Right cardiac atrium (tissue), 5 donors: ENCODE measurements around the gene MAML3. TPM values are rescaled to one million over a fixed set of nuclear protein-coding genes. Genes with fewer than 3 reads are reported as not detected.

Source experiments
- ATAC-seq, 2 donors: fragments of 200-7000 bp; cut with Tn5 transposase; one replicate each; pipeline versions ENCODE4 v1.8.0 to v1.9.1; 2020; ENCODE audit warnings: moderate library complexity in 2 of 2, mild to moderate bottlenecking in 1 of 2
- DNase-seq, 3 donors: peaks; one replicate each; pipeline ENCODE4 v3.0.0-alpha.2; 2020
- H3K27ac ChIP-seq: one replicate; pipeline ENCODE4 v1.5.1; 2013; ENCODE audit warnings: mild to moderate bottlenecking, low read length, control low read depth, moderate library complexity
- H3K27me3 ChIP-seq: one replicate; pipeline ENCODE4 v1.6.1; 2013; ENCODE audit not compliant: control insufficient read depth, insufficient read depth
- H3K4me1 ChIP-seq: one replicate; pipeline ENCODE4 v1.6.1; 2013; ENCODE audit warnings: low read length; ENCODE audit not compliant: control insufficient read depth, insufficient read depth
- H3K4me3 ChIP-seq: one replicate; pipeline ENCODE4 v1.5.1; 2013; ENCODE audit warnings: low read length, control low read depth
- H3K9me3 ChIP-seq: one replicate; pipeline ENCODE4 v1.6.1; 2013; ENCODE audit warnings: low read length; ENCODE audit not compliant: control insufficient read depth
- WGBS: extraction: QIAGEN DNeasy Blood & Tissue Kit; methylation state at CpG from one replicate; pipeline ENCODE4 v1.1.7; 2013; 5-methylcytosine and 5-hydroxymethylcytosine counted together
- intact Hi-C, 4 donors: fragments of 100-400 bp; cut with DNase I; formaldehyde crosslinking; loops; one replicate each; pipeline versions ENCODE4 v1.11.0 to v1.14.0; 2022 to 2023
- polyA plus RNA-seq: library from polyadenylated mRNA; stranded (reverse); fragments of 200-250 nt; gene quantifications from one replicate; pipeline ENCODE4 v1.2.3, GENCODE V29; 2013
- total RNA-seq, 4 donors: library from RNA; stranded (reverse); fragmentation: NEBNext Ultra II Directional; extraction: Animal tissue kit (Norgen Biotek cat#: 25700); gene quantifications; one replicate each; pipeline ENCODE4 v1.2.1, GENCODE V29; 2021
- donor health status: healthy with polysubstance abuse.
- donor health status: DM: no; HTN: yes; CAD: no.
- donor health status: DM: no; HTN: no; CAD: no.
- donor health status: DM: no; HTN: yes; CAD: no; lungs with severe emphysema.
- donor health status: DM: yes; HTN: yes; CAD: no.

Gene MAML3
- total and polyA plus RNA-seq, 5 donors, result 1.6 to 4.2 (median 3.2) TPM

- 89% methylated on average over 2 of the region's 2 CpGs for WGBS
- H3K4me1 ChIP-seq, result no peaks in the 10 kb centered on the region
- ATAC-seq, result no peak
- H3K4me3 ChIP-seq, result no peak overlapping the region
- no peaks in the 10 kb centered on the region for H3K9me3 ChIP-seq
- no peak for DNase-seq
- no peak overlapping the region for H3K27ac ChIP-seq
- intact Hi-C loops, result no loop called here
- H3K27me3 ChIP-seq, result no peaks in the 10 kb centered on the region
These were observed 319.0 kb downstream of the MAML3 start for GRCh38 chr4:139834981-139835391.

GRCh38 chr4:139834226-139834662 is 319.7 kb downstream of the MAML3 start:
- intact Hi-C loops, result no loop called here
- Histone ChIP-seq H3K9me3 (no peaks in the 10 kb centered on the region), H3K27me3 (no peaks in the 10 kb centered on the region), H3K4me3 (no peak overlapping the region), H3K4me1 (no peaks in the 10 kb centered on the region), H3K27ac (no peak overlapping the region)
- WGBS, result 95% methylated on average over 8 of the region's 8 CpGs
- DNase-seq (no peak), ATAC-seq (no peak)

DNA sequence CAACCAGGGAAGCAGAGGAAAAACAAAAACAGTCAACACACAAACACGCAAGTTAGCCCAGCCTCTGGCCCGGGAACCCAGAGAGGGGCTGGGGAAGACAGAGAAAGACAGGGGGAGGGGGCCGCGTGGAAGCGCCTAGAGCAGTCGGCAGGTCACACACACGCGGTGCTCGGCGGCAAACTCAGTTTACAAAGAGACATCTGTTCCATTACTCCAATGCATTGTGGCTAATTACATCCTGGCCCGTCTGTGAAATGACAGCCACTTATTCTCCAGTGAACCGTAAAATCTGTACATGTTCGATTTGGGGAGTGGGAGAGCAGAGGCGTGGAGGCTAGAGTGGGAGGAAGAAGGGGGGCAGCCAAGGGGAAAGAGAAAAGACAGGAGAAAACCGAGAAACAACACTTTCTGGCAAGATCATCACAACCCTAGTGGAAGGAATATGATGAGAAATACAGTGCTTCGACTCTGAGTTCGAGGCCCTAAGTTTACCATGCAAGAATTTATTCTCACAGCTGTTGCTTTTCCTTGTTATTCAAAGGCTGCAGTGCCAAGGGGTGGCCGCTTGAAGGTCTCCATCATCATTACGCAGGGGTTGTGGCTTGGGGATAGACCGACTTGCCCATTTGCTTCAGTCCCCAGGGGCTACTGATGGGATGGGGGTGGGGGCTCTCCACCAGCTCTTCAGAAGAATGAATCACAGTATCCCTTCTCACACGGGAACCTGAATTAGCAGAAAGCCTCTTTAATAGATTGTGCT is 320.7 kb downstream of the MAML3 start:
- DNase-seq (no peak), ATAC-seq (no peak)
- Histone ChIP-seq H3K4me1 (no peaks in the 10 kb centered on the region), H3K9me3 (no peaks in the 10 kb centered on the region), H3K27me3 (no peaks in the 10 kb centered on the region), H3K4me3 (no peak overlapping the region), H3K27ac (no peak overlapping the region)
- 90% methylated on average over 21 of the region's 21 CpGs for WGBS
- intact Hi-C loops, result no loop called here

DNA sequence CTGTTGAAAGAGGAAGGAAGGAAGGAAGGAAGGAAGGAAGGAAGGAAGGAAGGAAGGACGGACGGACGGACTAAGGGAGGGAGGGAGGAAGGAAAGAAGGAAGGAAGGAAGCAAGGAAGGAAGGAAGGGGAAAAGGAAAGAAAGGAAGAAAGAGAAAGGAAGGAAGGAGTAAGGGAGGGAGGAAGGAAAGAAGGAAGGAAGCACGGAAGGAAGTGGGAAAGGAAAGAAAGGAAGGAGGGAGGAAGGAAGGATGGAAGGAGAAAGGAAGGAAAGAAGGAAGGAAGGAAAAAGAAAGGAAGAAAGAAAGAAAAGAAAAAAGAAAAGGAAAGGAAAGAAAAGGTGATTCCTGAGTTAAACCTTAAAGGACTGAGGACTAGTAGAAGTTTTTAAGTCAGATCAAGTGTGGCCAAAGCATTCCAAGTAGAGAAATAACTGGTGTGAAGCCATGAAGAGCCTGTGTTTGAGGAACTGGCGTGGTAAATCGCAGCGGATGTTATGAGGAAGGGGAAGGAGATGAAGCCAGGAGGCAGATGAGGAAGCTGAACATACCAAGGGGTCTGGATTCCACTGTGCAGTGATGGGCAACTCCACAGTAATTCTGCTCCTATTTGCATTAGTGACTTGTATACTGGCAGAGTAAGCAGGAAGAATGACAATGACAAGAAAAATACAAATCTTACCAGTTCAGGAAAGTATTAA is 324.9 kb downstream of the MAML3 start:
- no peak overlapping the region for H3K4me3 ChIP-seq
- no peak for DNase-seq
- no peak overlapping the region for H3K27ac ChIP-seq
- H3K4me1 ChIP-seq, result peaks cover 4% of the 10 kb centered on the region
- WGBS, result 74% methylated on average over 7 of the region's 7 CpGs
- no peaks in the 10 kb centered on the region for H3K9me3 ChIP-seq
- intact Hi-C loops, result loop anchor here in 1 of 4 donors (10.0 kb wide), 1 partner anchor 84 kb away; no protein-coding TSS in a partner anchor
- H3K27me3 ChIP-seq, result no peaks in the 10 kb centered on the region
- no peak for ATAC-seq

GRCh38 chr4:139826426-139826825 is 327.6 kb downstream of the MAML3 start:
- Histone ChIP-seq H3K9me3 (no peaks in the 10 kb centered on the region), H3K27ac (no peak overlapping the region), H3K27me3 (no peaks in the 10 kb centered on the region), H3K4me1 (peaks cover 4% of the 10 kb centered on the region), H3K4me3 (no peak overlapping the region)
- ATAC-seq (peak; percentile 19 to 21), DNase-seq (no peak)
- 73% methylated on average over 8 of the region's 8 CpGs for WGBS
- intact Hi-C loops, result loop anchor here in 1 of 4 donors (10.0 kb wide), 1 partner anchor 82 kb away; no protein-coding TSS in a partner anchor

DNA sequence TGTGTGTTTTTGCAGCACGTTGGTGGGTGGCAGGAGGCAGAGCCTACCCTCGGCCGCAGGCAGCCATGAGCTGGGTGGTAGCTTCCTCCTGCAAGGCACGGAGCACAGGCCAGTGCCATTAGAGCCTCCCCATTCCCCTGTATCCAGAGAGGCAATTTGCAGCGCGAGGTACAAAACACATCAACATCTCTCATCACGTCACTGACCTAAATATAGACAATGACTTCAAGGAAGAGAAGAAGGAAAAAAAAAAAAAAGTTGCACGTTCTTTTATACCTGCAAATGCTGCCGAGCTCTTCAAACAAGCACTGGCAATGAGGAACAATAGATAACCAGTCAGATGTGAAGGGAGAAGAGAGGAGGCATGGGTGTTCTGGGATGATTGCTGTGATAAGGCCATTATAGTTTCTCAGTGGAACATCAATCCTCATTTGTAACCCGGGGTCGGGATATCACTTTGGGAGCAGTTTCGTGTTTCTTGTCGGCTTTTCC is 328.4 kb downstream of the MAML3 start:
- 53% methylated on average over 13 of the region's 13 CpGs for WGBS
- H3K27me3 ChIP-seq, result no peaks in the 10 kb centered on the region
- no peaks in the 10 kb centered on the region for H3K9me3 ChIP-seq
- H3K4me1 ChIP-seq, result peaks cover 4% of the 10 kb centered on the region
- no peak for DNase-seq
- intact Hi-C loops, result loop anchor here in 1 of 4 donors (10.0 kb wide), 1 partner anchor 81 kb away; no protein-coding TSS in a partner anchor
- peak; percentile 32 to 53 for ATAC-seq
- peak overlapping the region; percentile 48 for H3K27ac ChIP-seq
- no peak overlapping the region for H3K4me3 ChIP-seq

GRCh38 chr4:139824882-139825522 is 329.0 kb downstream of the MAML3 start:
- H3K4me1 ChIP-seq, result peaks cover 4% of the 10 kb centered on the region
- no peak overlapping the region for H3K4me3 ChIP-seq
- no peaks in the 10 kb centered on the region for H3K9me3 ChIP-seq
- intact Hi-C loops, result loop anchor here in 1 of 4 donors (10.0 kb wide), 1 partner anchor 80 kb away; no protein-coding TSS in a partner anchor
- DNase-seq (no peak), ATAC-seq (no peak)
- H3K27me3 ChIP-seq, result no peaks in the 10 kb centered on the region
- no peak overlapping the region for H3K27ac ChIP-seq
- 62% methylated on average over 9 of the region's 9 CpGs for WGBS

GRCh38 chr4:139823746-139824145 is 330.2 kb downstream of the MAML3 start:
- intact Hi-C loops, result loop anchor here in 1 of 4 donors (10.0 kb wide), 1 partner anchor 79 kb away; no protein-coding TSS in a partner anchor
- DNase-seq (no peak), ATAC-seq (no peak)
- H3K27me3 ChIP-seq, result no peaks in the 10 kb centered on the region
- H3K4me1 ChIP-seq, result peaks cover 4% of the 10 kb centered on the region
- no peak overlapping the region for H3K27ac ChIP-seq
- 89% methylated on average over 5 of the region's 5 CpGs for WGBS
- H3K9me3 ChIP-seq, result no peaks in the 10 kb centered on the region
- H3K4me3 ChIP-seq, result no peak overlapping the region

GRCh38 chr4:139823345-139823744 is 330.6 kb downstream of the MAML3 start:
- DNase-seq, result no peak

GRCh38 chr4:139822391-139822790 is 331.6 kb downstream of the MAML3 start:
- no peaks in the 10 kb centered on the region for H3K27me3 ChIP-seq
- H3K9me3 ChIP-seq, result no peaks in the 10 kb centered on the region
- no peak overlapping the region for H3K27ac ChIP-seq
- intact Hi-C loops, result loop anchor here in 1 of 4 donors (10.0 kb wide), 1 partner anchor 78 kb away; no protein-coding TSS in a partner anchor
- WGBS, result 92% methylated on average over 4 of the region's 4 CpGs
- no peak for ATAC-seq
- H3K4me3 ChIP-seq, result no peak overlapping the region
- DNase-seq, result no peak
- peaks cover 6% of the 10 kb centered on the region for H3K4me1 ChIP-seq

More at GRCh38 chr4:139823345-139823744, 330.6 kb downstream of the MAML3 start:
- Histone ChIP-seq H3K9me3 (no peaks in the 10 kb centered on the region), H3K27me3 (no peaks in the 10 kb centered on the region), H3K4me1 (peaks cover 4% of the 10 kb centered on the region), H3K4me3 (no peak overlapping the region), H3K27ac (no peak overlapping the region)
- WGBS, result 96% methylated on average over 4 of the region's 4 CpGs
- intact Hi-C loops, result loop anchor here in 1 of 4 donors (10.0 kb wide), 1 partner anchor 79 kb away; no protein-coding TSS in a partner anchor
- ATAC-seq, result no peak
